Epithelial cell of proximal tubule (primary cell): ENCODE data around the gene BMPR1A. TPM values are rescaled to one million over a fixed set of nuclear protein-coding genes. Genes with fewer than 3 reads are reported as not detected.

ENCODE experiments used
- DNase-seq: peaks from one replicate; pipeline ENCODE4 v3.0.0-alpha.2; 2011; ENCODE audit warnings: low read depth
- H3K4me3 ChIP-seq: 2 replicates; pipeline ENCODE4 v1.5.1; 2011; ENCODE audit warnings: low read depth, mild to moderate bottlenecking, low read length
- total RNA-seq: library from RNA; depleted of rRNA; stranded (reverse); fragments of >200 nt; gene quantifications from 2 replicates; pipeline ENCODE4 v1.2.3, GENCODE V29; 2015
- TF ChIP-seq, protein P1 (sequence below): conservative IDR thresholded peaks from 2 replicates; pipeline ENCODE4 v1.5.1; 2012; ENCODE audit warnings: low read depth, mild to moderate bottlenecking, low read length

The BMPR1A gene
- total RNA-seq, 1 donor from 2014 or later: 15.5 TPM

DNA sequence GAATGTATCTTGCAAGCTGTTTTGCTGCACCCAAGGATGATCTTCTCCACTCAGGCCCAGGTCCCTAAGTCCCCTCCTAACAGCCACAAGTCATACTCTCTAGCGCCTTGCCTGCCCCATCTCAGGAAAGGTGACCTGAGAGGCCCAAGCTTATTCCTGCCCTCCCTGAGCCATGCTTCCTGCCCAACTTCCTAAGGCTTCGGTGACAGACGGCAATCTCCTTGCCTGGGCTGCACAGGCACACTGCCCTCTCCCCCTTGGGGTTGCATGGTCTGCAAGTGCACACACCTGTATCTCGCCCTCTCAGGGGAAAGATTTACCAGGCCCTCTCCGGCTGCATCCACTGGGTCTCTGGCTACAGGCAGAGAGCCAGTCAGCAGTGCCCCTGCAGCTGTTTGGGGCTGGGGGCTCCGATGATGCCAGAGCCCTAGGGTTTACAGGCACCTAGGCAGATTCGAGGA, 211.1 kb downstream of the BMPR1A start:
- no peak overlapping the region for H3K4me3 ChIP-seq
- TF ChIP-seq, protein P1, sequence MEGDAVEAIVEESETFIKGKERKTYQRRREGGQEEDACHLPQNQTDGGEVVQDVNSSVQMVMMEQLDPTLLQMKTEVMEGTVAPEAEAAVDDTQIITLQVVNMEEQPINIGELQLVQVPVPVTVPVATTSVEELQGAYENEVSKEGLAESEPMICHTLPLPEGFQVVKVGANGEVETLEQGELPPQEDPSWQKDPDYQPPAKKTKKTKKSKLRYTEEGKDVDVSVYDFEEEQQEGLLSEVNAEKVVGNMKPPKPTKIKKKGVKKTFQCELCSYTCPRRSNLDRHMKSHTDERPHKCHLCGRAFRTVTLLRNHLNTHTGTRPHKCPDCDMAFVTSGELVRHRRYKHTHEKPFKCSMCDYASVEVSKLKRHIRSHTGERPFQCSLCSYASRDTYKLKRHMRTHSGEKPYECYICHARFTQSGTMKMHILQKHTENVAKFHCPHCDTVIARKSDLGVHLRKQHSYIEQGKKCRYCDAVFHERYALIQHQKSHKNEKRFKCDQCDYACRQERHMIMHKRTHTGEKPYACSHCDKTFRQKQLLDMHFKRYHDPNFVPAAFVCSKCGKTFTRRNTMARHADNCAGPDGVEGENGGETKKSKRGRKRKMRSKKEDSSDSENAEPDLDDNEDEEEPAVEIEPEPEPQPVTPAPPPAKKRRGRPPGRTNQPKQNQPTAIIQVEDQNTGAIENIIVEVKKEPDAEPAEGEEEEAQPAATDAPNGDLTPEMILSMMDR: no peak
- no peak for DNase-seq

DNA sequence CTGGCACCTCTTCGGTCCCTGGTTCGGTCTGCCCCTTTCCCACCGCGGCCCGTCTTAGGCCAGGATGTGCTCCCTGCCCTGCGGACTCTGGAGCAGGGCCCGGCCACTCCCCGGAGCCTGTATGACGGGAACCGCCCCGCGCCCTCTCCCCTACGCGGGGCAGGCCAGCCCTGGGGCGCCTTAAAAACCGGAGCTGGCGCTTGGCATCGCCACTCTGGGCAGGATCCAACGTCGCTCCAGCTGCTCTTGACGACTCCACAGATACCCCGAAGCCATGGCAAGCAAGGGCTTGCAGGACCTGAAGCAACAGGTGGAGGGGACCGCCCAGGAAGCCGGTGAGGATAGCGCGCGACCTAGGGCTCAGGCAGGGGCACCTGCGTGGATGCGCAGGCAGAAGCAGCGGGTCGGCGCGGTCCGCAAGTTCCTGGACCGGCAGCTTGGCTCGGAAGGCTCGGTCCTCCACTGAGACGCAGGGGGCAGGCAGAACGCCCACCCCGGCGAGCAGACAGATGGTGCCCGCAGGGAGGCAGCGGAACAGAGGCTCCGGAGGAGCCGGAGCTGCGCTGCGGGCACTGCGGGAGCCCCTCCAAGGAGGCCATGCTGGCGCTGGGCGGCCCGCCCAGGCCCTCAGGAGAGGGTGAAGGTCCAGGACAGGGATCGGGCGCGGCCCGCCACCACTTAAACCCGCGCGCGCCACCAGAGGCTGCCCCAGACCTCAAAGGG, 212.0 kb downstream of the BMPR1A start, which contains the start of gene ADIRF:
TSS of gene ADIRF (plus strand) at position 212 of the 723 bp plus-strand sequence. CDS start at position 275, 63 bp downstream.
- H3K4me3 ChIP-seq: peak within 1 kb of the TSS; percentile 73
- TF ChIP-seq, protein P1: no peak
- DNase-seq: no peak

DNA sequence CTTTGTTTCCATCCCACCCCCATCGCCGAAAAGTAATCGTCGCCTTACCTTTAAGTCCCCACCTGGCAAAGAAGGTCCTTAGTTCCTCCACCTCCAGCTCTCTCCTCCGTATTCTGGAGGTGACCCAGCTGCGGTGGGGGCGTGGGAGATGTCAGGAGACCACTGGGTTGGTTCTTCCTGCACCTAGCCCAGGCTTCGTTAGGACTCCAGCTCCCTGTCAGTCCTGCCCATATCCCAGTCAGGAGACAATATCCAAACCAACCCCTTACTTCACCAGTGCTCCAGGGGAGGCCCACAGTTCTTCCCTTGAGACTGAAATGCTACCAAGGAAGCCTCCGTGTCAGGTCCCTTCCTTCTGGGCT, 212.6 kb downstream of the BMPR1A start:
- DNase-seq: no peak
- H3K4me3 ChIP-seq: peak overlapping the region; percentile 73
- TF ChIP-seq, protein P1: no peak

DNA sequence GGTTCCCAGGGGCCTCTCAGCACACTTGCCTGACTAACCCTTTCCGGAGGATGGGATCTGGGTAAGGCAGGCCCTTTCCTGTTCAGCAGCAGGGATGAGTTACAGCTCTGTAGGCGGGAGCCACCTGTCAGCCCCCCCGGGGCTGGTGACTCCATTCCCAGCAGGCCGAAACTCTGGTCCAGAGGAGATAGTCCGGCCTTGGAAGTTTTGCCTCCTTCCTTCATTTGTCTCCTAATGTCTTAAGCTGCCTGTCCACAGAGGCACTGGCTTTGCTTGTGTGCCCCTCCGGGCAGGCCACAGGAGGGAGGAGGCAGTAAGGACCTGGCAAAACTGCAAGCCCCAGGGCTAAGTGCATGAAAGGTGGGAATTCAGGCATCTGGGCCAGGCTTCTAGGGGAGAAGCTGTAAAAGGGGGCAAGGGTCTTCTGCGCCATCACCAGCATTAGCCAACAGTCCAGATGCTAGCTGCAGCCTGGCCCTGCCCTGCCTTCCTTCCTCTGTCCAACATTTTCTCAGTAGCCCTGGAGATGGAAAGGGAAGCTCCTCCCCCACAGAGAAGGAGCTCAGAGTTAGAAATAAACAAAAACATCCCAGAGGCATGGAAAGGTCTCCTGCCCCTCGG, 213.1 kb downstream of the BMPR1A start:
- TF ChIP-seq, protein P1: no peak
- peak overlapping the region; percentile 73 for H3K4me3 ChIP-seq
- no peak for DNase-seq

DNA sequence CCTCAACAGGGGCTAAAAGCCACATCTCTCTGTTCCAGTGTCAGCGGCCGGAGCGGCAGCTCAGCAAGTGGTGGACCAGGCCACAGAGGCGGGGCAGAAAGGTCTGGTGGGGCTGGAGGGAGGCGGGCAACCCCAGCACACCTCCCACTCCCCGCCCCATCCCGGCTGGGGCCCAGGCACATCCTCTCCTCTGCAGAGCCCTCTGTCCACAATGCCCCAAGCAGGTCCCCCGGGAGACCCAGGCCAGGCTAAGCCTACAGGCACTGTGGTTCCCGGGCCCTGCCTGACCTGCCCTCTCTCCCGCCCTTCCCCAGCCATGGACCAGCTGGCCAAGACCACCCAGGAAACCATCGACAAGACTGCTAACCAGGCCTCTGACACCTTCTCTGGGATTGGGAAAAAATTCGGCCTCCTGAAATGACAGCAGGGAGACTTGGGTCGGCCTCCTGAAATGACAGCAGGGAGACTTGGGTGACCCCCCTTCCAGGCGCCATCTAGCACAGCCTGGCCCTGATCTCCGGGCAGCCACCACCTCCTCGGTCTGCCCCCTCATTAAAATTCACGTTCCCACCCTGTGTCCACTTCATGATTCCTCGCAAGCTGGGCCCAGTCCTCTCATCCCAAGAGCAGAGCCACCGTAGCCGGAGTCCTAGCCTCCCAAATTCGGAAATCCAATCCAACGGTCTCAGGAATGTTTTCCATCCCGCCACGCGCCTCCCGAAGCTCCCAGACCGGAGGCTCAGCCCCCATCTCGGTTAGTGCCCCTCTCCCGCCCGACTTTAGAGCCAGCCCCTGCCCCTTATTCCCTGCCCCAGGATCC, 214.0 kb downstream of the BMPR1A start:
- TF ChIP-seq, protein P1: no peak
- DNase-seq: no peak
- H3K4me3 ChIP-seq: peak overlapping the region; percentile 73

DNA sequence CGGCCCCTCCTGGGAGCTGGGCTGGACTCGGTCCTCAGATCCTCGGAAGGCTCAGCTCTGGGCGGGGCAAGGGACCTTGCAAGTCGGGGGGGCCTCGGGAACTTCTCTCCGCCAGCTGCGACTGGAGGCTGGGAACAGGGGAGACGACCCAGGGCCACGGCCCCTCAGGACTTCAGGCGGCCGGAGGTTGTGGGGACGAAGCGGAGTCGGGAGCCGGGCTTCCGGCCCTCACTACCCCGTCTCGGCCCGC, 214.5 kb downstream of the BMPR1A start:
- no peak for DNase-seq
- TF ChIP-seq, protein P1: no peak
- H3K4me3 ChIP-seq: peak overlapping the region; percentile 73
